SU-DHL-6 (cell line): ENCODE data around the gene CENPB.
"Not testable (repeated sequence)": the region's sequence is repeated elsewhere in the genome, so short reads cannot be mapped to it uniquely, and the experiment has no call there.

Source experiments
- EZH2phosphoT487 ChIP-seq: fragments of 200-600 bp; sonication (generic), shearing (Covaris generic); conservative IDR thresholded peaks from 2 replicates; pipeline ENCODE4 v1.6.1; 2018; ENCODE audit warnings: mild to moderate bottlenecking, antibody characterized with exemption, low read length, moderate library complexity, mixed read lengths
- TF ChIP-seq, protein P1 (sequence below): fragments of 200-600 bp; sonication (generic); IDR thresholded peaks from one replicate; pipeline ENCODE4 v1.5.1; 2017; ENCODE audit warnings: antibody characterized with exemption, mild to moderate bottlenecking, low read length, moderate library complexity; ENCODE audit not compliant: insufficient read depth, poor library complexity, severe bottlenecking

DNA sequence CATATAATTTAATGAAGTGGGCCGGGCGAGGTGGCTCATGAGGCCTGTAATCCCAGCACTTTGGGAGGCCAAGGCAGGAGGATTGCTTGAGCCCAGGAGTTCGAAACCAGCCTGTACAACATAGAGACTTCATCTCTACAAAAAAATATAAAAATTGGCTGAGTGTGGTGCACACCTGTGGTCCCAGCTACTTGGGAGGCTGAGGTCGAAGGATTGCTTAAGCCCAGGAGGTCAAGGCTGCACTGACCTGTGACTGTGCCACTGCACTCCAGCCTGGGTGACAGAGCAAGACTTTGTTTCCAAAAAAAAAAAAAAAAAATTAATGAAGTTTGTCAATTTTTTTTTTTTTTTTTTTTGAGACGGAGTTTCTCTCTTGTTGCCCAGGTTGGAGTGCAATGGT lies 43.4 kb upstream of the CENPB start:
- TF ChIP-seq, protein P1, sequence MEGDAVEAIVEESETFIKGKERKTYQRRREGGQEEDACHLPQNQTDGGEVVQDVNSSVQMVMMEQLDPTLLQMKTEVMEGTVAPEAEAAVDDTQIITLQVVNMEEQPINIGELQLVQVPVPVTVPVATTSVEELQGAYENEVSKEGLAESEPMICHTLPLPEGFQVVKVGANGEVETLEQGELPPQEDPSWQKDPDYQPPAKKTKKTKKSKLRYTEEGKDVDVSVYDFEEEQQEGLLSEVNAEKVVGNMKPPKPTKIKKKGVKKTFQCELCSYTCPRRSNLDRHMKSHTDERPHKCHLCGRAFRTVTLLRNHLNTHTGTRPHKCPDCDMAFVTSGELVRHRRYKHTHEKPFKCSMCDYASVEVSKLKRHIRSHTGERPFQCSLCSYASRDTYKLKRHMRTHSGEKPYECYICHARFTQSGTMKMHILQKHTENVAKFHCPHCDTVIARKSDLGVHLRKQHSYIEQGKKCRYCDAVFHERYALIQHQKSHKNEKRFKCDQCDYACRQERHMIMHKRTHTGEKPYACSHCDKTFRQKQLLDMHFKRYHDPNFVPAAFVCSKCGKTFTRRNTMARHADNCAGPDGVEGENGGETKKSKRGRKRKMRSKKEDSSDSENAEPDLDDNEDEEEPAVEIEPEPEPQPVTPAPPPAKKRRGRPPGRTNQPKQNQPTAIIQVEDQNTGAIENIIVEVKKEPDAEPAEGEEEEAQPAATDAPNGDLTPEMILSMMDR: not testable (repeated sequence)
- not testable (repeated sequence) for TF ChIP-seq EZH2phosphoT487
